Measurements from ENCODE around the gene RAPGEF1. TPM values are rescaled to one million over a fixed set of nuclear protein-coding genes. Genes with fewer than 3 reads are reported as not detected.
A peak's percentile ranks its signal among the peaks of the same experiment; 100 is the strongest.

RAPGEF1 gene
- total and polyA plus RNA-seq, 4 donors, result 17.5 to 93.2 (median 54.7) TPM

DNA sequence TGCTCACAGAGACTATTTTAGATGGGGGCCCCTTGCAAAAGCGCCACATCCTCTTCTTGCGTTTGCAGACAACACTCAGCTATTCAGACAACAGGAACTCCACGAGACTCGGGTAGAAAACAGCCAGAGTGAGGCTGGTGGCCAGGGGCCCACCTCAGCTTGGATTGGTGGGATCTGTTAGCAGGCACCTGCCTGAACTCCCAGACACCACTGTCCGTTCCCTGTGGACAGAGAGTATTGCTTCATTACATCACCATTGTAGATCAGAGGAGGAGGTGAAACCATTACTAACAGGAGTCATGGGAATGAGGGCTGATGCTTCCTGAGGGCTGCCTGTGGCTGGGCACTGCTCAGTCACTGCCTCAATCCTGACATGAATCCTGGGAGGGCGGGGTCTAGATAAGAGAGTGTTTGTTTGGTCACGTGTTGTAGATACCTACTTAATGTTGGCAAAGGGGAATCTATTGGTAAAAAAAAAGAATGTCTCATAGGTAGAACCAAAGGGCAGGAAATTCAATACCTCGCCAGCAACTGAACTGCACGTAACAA, 4.4 kb upstream of the RAPGEF1 start:
- intact Hi-C loops (cut with DNase I), result loop anchor here (10.0 kb wide), 4 partner anchors 239 to 399 kb away; partner anchors contain the start of gene POMT1 (in 1 of the 2)
- Histone ChIP-seq H3K27ac (ENCODE audit: low read depth in 1 of 2, low read length in 2 of 2) (no peak overlapping the region), H3K4me1 (ENCODE audit: control insufficient read depth in 1 of 2, insufficient read depth in 2 of 2, low read length in 2 of 2) (no peaks in the 10 kb centered on the region), H3K36me3 (ENCODE audit: control insufficient read depth in 1 of 2, insufficient read depth in 2 of 2, low read length in 1 of 2) (no peaks in the 10 kb centered on the region), H3K9me3 (ENCODE audit: control insufficient read depth, low read length) (no peaks in the 10 kb centered on the region), H3K27me3 (ENCODE audit: control insufficient read depth in 1 of 2, insufficient read depth in 2 of 2, low read length in 1 of 2) (no peaks in the 10 kb centered on the region), H3K4me3 (ENCODE audit: low read length in 2 of 2) (no peak overlapping the region)
- WGBS, 2 donors, result 81 to 86% methylated on average over 9 of the region's 9 CpGs
- DNase-seq (no peak), ATAC-seq (ENCODE audit: low FRiP score) (no peak)

GRCh38 chr9:131743501-131743900, 3.6 kb upstream of the RAPGEF1 start:
- H3K36me3 ChIP-seq (ENCODE audit: control insufficient read depth in 1 of 2, insufficient read depth in 2 of 2, low read length in 1 of 2), result no peaks in the 10 kb centered on the region
- no peak for DNase-seq
- intact Hi-C loops (cut with DNase I), result loop anchor here (10.0 kb wide), 4 partner anchors 239 to 399 kb away; partner anchors contain the start of gene POMT1 (in 1 of the 2)
- H3K27ac ChIP-seq (ENCODE audit: low read depth in 1 of 2, low read length in 2 of 2), result no peak overlapping the region
- ATAC-seq (ENCODE audit: low FRiP score), result no peak
- H3K4me3 ChIP-seq (ENCODE audit: low read length in 2 of 2), result no peak overlapping the region
- WGBS, 2 donors, result 24% methylated on average over 1 of the region's 1 CpG
- H3K9me3 ChIP-seq (ENCODE audit: control insufficient read depth, low read length), result no peaks in the 10 kb centered on the region
- H3K27me3 ChIP-seq (ENCODE audit: control insufficient read depth in 1 of 2, insufficient read depth in 2 of 2, low read length in 1 of 2), result no peaks in the 10 kb centered on the region
- H3K4me1 ChIP-seq (ENCODE audit: control insufficient read depth in 1 of 2, insufficient read depth in 2 of 2, low read length in 2 of 2), result peaks cover 0 to 3% of the 10 kb centered on the region in 2 donors

- WGBS, 2 donors, result 91 to 94% methylated on average over 2 of the region's 2 CpGs
- Histone ChIP-seq H3K27me3 (ENCODE audit: control insufficient read depth in 1 of 2, insufficient read depth in 2 of 2, low read length in 1 of 2) (no peaks in the 10 kb centered on the region), H3K36me3 (ENCODE audit: control insufficient read depth in 1 of 2, insufficient read depth in 2 of 2, low read length in 1 of 2) (no peaks in the 10 kb centered on the region), H3K4me3 (ENCODE audit: low read length in 2 of 2) (no peak overlapping the region), H3K9me3 (ENCODE audit: control insufficient read depth, low read length) (no peaks in the 10 kb centered on the region), H3K27ac (ENCODE audit: low read depth in 1 of 2, low read length in 2 of 2) (no peak overlapping the region), H3K4me1 (ENCODE audit: control insufficient read depth in 1 of 2, insufficient read depth in 2 of 2, low read length in 2 of 2) (peaks cover 0 to 3% of the 10 kb centered on the region in 2 donors)
- DNase-seq (no peak), ATAC-seq (ENCODE audit: low FRiP score) (no peak)
- intact Hi-C loops (cut with DNase I), result loop anchor here (10.0 kb wide), 4 partner anchors 238 to 398 kb away; partner anchors contain the start of gene POMT1 (in 1 of the 2)
These were observed 3.2 kb upstream of the RAPGEF1 start for GRCh38 chr9:131743096-131743495.

DNA sequence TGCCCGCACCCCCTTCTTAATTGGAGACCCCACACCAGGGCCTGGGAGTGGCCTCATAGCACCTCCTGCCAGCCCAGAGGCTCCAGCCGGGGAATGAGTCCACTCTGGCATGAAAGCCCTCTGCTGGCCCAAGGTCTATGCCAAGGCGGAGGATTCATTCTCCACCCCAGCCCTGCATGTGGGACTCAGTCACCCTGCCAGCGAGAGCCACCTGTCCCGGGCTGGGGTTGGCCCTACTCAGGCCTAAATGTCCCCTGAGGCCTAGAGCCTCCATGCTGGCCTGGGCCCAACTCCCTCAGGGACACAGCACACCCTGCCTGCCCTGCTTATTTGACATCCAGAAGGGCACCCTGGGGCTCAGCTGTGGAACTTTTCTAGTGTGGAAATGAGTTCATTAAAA, 1.0 kb upstream of the RAPGEF1 start:
- Histone ChIP-seq H3K27me3 (ENCODE audit: control insufficient read depth in 1 of 2, insufficient read depth in 2 of 2, low read length in 1 of 2) (no peaks in the 10 kb centered on the region), H3K4me3 (ENCODE audit: low read length in 2 of 2) (no peak overlapping the region), H3K4me1 (ENCODE audit: control insufficient read depth in 1 of 2, insufficient read depth in 2 of 2, low read length in 2 of 2) (peaks cover 0 to 3% of the 10 kb centered on the region in 2 donors), H3K36me3 (ENCODE audit: control insufficient read depth in 1 of 2, insufficient read depth in 2 of 2, low read length in 1 of 2) (no peaks in the 10 kb centered on the region), H3K27ac (ENCODE audit: low read depth in 1 of 2, low read length in 2 of 2) (no peak overlapping the region), H3K9me3 (ENCODE audit: control insufficient read depth, low read length) (no peaks in the 10 kb centered on the region)
- ATAC-seq (ENCODE audit: low FRiP score) (peak; percentile 20), DNase-seq (no peak)
- intact Hi-C loops (cut with DNase I), result loop anchor here (1.0 to 10.0 kb wide), 5 partner anchors 150 to 396 kb away; partner anchors contain the start of gene POMT1 (in 1 of the 2)
- 64 to 70% methylated on average over 5 of the region's 5 CpGs for WGBS, 2 donors

GRCh38 chr9:131739133-131739958, 530 bp downstream of the RAPGEF1 start:
- peak; percentile 63 to 86 for DNase-seq
- peak overlapping the region; percentile 91 to 97 for H3K4me3 ChIP-seq (ENCODE audit: low read length in 2 of 2)
- H3K4me1 ChIP-seq (ENCODE audit: control insufficient read depth in 1 of 2, insufficient read depth in 2 of 2, low read length in 2 of 2), result peaks cover 0 to 3% of the 10 kb centered on the region in 2 donors
- peak; percentile 31 for ATAC-seq (ENCODE audit: low FRiP score)
- no peaks in the 10 kb centered on the region for H3K27me3 ChIP-seq (ENCODE audit: control insufficient read depth in 1 of 2, insufficient read depth in 2 of 2, low read length in 1 of 2)
- no peaks in the 10 kb centered on the region for H3K36me3 ChIP-seq (ENCODE audit: control insufficient read depth in 1 of 2, insufficient read depth in 2 of 2, low read length in 1 of 2)
- WGBS, 2 donors, result 1% methylated on average over 56 to 96 of the region's 96 CpGs
- peak overlapping the region; percentile 52 to 61 for H3K27ac ChIP-seq (ENCODE audit: low read depth in 1 of 2, low read length in 2 of 2)
- no peaks in the 10 kb centered on the region for H3K9me3 ChIP-seq (ENCODE audit: control insufficient read depth, low read length)
- intact Hi-C loops (cut with DNase I), result loop anchor here (5.0 kb wide), 2 partner anchors 62 to 132 kb away; no protein-coding TSS in a partner anchor

DNA sequence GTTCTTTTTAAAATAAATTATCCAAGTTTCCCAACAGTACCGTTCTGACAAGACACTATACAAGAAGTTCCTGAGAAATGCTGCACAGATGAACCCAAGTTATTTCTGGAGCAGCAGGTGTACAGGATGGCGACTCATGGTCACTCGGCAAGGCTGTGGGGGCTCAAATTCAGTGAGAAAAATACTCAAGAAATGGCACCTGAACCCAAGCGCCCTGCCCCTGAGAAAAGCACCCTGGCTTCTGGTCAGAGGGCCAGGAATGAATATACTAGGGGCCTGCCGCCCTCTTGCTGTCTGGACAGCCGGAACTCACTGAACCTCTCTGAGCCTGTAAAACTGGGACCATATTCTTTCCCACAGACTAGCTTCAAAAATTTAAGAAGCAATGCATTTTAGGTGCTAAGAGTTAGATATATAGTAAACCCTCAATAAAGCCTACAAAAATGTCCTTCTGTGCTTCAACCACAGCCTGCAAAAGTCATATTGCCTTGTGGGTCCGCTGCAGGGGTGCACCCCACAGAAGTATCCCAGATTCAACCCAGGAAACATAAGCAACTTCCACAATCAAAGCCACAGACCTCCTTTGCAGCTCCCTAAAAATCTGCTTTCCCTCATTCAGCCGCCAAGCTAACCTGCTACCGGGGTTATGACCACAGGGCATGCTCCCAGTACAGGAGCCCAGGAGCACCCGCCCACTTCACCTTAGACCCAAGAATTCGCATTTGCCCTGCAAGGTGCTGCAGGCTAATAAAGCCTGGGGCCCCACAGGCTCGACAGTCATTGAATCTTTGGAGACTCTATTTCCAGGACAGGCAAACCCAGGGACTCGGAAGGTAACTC, 1.4 kb downstream of the RAPGEF1 start:
- peaks cover 0 to 5% of the 10 kb centered on the region in 2 donors for H3K4me1 ChIP-seq (ENCODE audit: control insufficient read depth in 1 of 2, insufficient read depth in 2 of 2, low read length in 2 of 2)
- no peaks in the 10 kb centered on the region for H3K36me3 ChIP-seq (ENCODE audit: control insufficient read depth in 1 of 2, insufficient read depth in 2 of 2, low read length in 1 of 2)
- H3K27ac ChIP-seq (ENCODE audit: low read depth in 1 of 2, low read length in 2 of 2), result peak overlapping the region in 1 of 2 donors; percentile 61
- no peaks in the 10 kb centered on the region for H3K9me3 ChIP-seq (ENCODE audit: control insufficient read depth, low read length)
- WGBS, 2 donors, result 60 to 64% methylated on average over 13 of the region's 13 CpGs
- peak overlapping the region; percentile 91 to 97 for H3K4me3 ChIP-seq (ENCODE audit: low read length in 2 of 2)
- intact Hi-C loops (cut with DNase I), result loop anchor here (5.0 kb wide), 2 partner anchors 61 to 131 kb away; no protein-coding TSS in a partner anchor
- H3K27me3 ChIP-seq (ENCODE audit: control insufficient read depth in 1 of 2, insufficient read depth in 2 of 2, low read length in 1 of 2), result no peaks in the 10 kb centered on the region
- ATAC-seq (ENCODE audit: low FRiP score), result no peak
- DNase-seq, result no peak

DNA sequence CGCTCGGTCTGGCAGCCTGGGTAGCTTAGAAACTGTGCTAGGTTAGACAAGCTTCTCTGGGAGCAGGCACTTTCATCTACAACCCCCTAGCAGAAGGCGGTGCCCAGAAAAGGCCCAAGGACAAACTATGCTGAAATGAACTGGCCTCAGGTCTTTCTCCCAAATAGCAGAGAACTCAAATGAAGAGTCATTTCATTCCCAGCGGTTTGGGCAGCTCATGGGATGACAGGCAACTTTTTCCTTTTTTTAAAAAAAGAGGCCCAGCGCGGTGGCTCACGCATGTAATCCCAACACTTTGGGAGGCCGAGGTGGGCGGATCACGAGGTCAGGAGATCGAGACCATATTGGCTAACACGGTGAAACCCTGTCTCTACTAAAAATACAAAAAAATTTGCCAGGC, 2.5 kb downstream of the RAPGEF1 start:
- Histone ChIP-seq H3K27me3 (ENCODE audit: control insufficient read depth in 1 of 2, insufficient read depth in 2 of 2, low read length in 1 of 2) (no peaks in the 10 kb centered on the region), H3K27ac (ENCODE audit: low read depth in 1 of 2, low read length in 2 of 2) (no peak overlapping the region), H3K36me3 (ENCODE audit: control insufficient read depth in 1 of 2, insufficient read depth in 2 of 2, low read length in 1 of 2) (no peaks in the 10 kb centered on the region), H3K9me3 (ENCODE audit: control insufficient read depth, low read length) (no peaks in the 10 kb centered on the region), H3K4me3 (ENCODE audit: low read length in 2 of 2) (no peak overlapping the region), H3K4me1 (ENCODE audit: control insufficient read depth in 1 of 2, insufficient read depth in 2 of 2, low read length in 2 of 2) (peaks cover 3 to 8% of the 10 kb centered on the region in 2 donors)
- ATAC-seq (ENCODE audit: low FRiP score) (no peak), DNase-seq (no peak)
- intact Hi-C loops (cut with DNase I), result loop anchor here (5.0 kb wide), 2 partner anchors 60 to 130 kb away; no protein-coding TSS in a partner anchor
- WGBS, 2 donors, result 97 to 98% methylated on average over 12 of the region's 12 CpGs

GRCh38 chr9:131736431-131736830, 3.4 kb downstream of the RAPGEF1 start:
- intact Hi-C loops (cut with DNase I), result loop anchor here (5.0 kb wide), 2 partner anchors 59 to 129 kb away; no protein-coding TSS in a partner anchor
- 77 to 78% methylated on average over 4 of the region's 4 CpGs for WGBS, 2 donors
- H3K4me3 ChIP-seq (ENCODE audit: low read length in 2 of 2), result no peak overlapping the region
- no peaks in the 10 kb centered on the region for H3K27me3 ChIP-seq (ENCODE audit: control insufficient read depth in 1 of 2, insufficient read depth in 2 of 2, low read length in 1 of 2)
- H3K4me1 ChIP-seq (ENCODE audit: control insufficient read depth in 1 of 2, insufficient read depth in 2 of 2, low read length in 2 of 2), result peaks cover 3 to 8% of the 10 kb centered on the region in 2 donors
- ATAC-seq (ENCODE audit: low FRiP score), result no peak
- no peaks in the 10 kb centered on the region for H3K9me3 ChIP-seq (ENCODE audit: control insufficient read depth, low read length)
- no peaks in the 10 kb centered on the region for H3K36me3 ChIP-seq (ENCODE audit: control insufficient read depth in 1 of 2, insufficient read depth in 2 of 2, low read length in 1 of 2)
- H3K27ac ChIP-seq (ENCODE audit: low read depth in 1 of 2, low read length in 2 of 2), result no peak overlapping the region
- no peak for DNase-seq
